Measurements from ENCODE around the gene GMDS.

GRCh38 chr6:1972962-1973361, 272.4 kb downstream of the GMDS start:
- TF ChIP-seq CREB1 (CRISPR knock-in tag; IDR thresholded peaks at IDR 0.05; ENCODE audit: low read depth) (no peak), EZH2phosphoT487 (IDR thresholded peaks at IDR 0.05; ENCODE audit: unreplicated experiment) (no peak), POLR2AphosphoS5 (IDR thresholded peaks at IDR 0.05; ENCODE audit: low read depth) (no peak), NANOG (IDR thresholded peaks at IDR 0.05; ENCODE audit: borderline replicate concordance) (no peak), CTCF (conservative IDR thresholded peaks at IDR 0.05; ENCODE audit: low read depth in 2 of 2) (no peak), EZH2 (IDR thresholded peaks at IDR 0.05; ENCODE audit: low read depth, unreplicated experiment) (no peak), REST (IDR thresholded peaks at IDR 0.05; ENCODE audit: unreplicated experiment) (no peak), JUNB (IDR thresholded peaks at IDR 0.05; ENCODE audit: unreplicated experiment) (no peak), STAT1 (IDR thresholded peaks at IDR 0.05; ENCODE audit: unreplicated experiment) (no peak), ZNF114 (CRISPR knock-in tag; IDR thresholded peaks at IDR 0.05) (no peak), ETS1 (IDR thresholded peaks at IDR 0.05) (no peak), ZNF331 (CRISPR knock-in tag; IDR thresholded peaks at IDR 0.05; ENCODE audit: low read depth) (no peak), ZNF462 (CRISPR knock-in tag; IDR thresholded peaks at IDR 0.05) (no peak)
